NCI-H1436 treated with DMSO at 0.1 percent for 48 hours (cell line): ENCODE measurements around the gene VEZF1.
A peak's percentile ranks its signal among the peaks of the same experiment; 100 is the strongest.

ENCODE experiments used
- DNase-seq: peaks from one replicate; lab custom pipeline; 2025; lab: John Stamatoyannopoulos, UW

Gene VEZF1

DNA sequence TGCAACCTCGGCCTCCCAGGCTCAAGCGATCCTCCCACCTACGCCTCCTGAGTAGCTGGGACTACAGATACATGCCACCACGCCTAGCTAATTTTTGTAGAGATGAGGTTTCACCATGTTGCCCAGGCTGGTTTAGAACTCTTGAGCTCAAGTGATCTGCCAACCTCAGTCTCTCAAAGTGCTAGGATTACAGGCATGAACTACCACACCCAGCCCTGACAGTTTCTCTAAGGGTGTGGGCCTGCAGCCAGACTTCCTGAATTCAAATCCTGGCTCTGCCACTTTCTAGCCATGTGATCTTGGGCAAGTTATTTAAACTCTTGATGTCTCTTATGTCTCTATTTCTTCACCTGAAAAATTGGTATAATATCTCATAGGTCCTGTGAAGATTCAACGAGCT is 38.4 kb downstream of the VEZF1 start:
- no peak for DNase-seq

- no peak for DNase-seq
Measured at GRCh38 chr17:57948555-57949420, 39.3 kb downstream of the VEZF1 start.

- DNase-seq = no peak
Measured at GRCh38 chr17:57948169-57948554, 39.9 kb downstream of the VEZF1 start.

DNA sequence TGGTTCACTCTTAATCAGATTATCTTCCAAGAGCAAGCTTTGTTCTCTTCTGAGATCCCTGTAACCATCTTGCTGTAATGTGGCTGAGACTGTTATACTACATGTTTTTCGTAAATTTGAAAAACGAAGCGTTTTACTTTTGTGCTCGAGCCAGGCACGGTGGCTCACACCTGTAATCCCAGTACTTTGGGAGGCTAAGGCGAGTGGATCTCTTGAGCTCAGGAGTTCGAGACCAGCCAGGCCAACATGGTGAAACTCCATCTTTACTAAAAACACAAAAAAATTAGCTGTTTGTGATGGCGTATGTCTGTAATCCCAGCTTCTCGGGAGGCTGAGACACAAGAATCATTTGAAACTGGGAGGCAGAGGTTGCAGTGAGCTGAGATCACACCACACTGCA is 40.7 kb downstream of the VEZF1 start:
- no peak for DNase-seq

DNA sequence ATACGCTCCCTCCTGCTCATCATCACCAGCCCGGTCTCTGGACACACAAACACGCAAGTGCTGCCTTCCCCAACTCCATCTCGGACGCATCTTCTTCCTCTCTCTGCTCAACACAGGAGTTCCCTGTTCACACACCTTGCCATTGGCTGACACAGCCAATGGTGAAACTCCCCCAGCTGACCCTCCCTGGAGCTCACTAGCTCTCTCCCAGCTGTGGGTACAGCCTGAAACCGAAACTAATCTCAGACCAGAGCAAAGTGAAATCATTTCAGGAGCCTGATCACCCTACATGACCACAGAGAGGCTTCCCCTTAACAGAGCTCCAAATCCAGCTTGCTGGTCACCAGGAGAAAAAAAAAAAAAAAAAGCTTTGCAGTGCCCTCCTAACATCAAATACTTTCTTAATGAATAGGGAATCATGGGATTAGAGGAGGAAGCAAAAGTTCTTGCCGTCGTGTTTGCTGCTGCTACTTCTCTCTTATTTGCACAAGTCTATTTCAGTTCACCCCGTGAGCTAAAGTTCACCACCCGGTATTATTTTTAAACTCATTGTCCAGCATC is 41.2 kb downstream of the VEZF1 start:
- DNase-seq = peak; percentile 24

DNA sequence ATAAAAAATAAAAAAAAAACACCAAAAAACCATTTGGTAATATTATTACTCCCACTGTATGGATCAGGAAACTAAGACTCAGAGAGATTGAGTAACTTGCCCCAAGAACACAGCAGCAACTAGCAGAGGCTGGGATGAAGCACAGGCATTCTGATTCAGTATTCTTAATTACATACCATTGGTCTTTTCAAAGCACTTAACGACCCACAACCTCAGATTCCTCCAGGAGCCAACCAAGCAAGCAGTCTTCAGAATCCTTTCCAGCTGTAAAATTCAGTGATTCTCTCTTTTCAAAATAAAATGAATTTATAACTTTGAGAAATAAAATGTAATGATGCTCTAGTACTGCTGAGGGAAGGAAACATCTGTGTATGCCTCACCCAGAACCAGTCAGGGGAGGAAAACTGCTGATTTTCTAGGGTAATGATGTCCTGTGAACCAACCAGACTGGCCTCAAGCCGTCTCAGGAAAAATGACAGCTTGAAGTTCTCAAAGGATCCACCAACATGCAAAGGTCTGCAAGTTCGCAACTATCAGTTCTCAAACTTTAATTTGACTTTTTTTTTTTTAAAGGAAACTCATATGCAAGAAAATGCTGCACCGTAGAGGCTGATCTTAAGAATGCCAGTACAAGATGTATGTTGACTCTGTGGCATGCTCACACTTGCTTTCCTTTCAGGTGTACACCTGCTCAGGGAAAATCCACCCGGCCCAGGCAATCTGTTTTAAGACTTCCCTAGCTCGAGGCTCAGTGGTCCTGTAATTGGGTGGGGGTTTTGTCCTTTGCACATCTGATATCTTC is 41.9 kb downstream of the VEZF1 start:
- DNase-seq = no peak

DNA sequence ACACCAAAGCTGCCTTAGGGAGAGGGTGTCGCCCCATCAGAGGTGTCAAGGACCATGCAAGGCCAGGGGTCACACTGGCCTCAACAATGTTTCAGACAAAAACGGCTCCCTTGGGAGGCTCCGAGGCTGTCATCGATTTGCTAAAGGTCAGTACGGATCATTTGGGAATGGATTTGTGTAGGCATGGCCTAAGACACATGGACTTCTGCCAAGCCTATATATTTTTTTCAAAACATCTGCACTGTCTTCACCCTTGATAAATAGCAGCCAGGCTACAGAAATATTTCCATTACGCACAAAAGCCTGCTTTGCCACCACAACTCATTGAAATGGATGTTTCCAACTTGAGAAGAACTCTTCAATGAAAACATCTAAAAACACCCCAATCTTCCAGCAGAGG is 43.1 kb downstream of the VEZF1 start:
- no peak for DNase-seq

DNA sequence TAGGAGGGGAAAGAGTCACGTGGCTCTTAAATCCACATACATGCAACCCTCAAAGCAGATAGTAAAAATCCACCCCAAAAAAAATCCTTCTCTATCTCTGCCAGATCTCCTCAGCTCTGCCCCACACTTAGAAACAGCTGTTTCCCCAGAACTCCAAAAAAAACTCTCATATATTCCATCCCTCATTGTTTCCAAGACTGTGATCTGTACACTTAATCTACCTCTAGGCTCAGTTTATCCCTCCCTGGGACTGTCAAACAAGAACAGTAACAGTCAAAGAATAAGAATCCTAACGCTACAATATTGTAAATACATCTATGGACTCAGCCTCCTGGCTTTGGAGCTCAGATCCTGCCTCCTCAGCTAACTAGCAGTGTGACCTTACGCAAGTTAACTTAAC is 44.4 kb downstream of the VEZF1 start:
- DNase-seq = no peak

GRCh38 chr17:57943140-57943539 is 44.9 kb downstream of the VEZF1 start:
- DNase-seq = no peak

DNA sequence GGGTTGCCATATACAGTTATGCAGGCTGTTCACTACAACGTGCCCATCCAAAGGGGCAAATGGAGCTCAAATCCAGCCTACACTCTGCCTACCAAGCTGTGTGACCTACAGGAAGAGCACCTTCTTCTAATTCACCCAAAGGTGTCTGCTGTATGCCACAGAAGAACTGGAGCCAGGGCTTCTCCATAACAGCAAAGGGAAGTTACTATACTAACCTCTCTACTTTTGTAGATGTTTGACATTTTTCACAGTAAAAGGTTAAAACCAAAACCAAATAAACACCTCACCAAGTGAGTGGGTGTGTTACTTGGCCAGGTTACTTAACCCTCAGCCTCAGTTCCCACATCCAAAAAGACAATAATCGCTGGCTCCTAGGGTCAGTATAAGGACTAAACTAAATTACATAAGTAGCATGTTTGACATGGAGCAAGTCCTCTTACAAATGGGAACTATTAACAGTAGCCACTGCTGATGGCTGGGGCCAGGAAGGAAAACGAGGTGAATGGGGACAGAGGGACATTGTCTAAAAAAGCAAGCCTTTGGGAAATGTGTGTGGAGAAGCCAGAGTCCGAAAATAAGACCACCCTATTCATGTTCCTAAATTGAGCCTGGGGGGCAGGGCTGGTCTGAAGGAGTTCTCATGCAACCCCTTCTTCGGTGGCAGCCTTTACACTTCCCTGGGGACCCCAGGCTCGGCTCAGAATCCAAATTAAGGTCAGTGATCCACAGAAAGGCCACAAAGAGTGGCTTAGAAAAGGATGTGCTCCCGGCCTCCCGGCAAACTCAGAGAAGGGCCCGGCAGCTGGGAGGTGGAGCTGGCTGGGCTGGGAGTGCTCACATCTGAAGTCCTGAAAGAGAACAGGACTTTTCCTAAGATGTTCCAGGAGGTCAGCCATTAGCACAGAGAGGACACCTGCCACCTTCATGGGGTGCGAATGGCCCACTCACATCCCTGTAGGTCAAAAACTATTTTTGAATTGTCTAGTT is 46.4 kb downstream of the VEZF1 start:
- no peak for DNase-seq

DNA sequence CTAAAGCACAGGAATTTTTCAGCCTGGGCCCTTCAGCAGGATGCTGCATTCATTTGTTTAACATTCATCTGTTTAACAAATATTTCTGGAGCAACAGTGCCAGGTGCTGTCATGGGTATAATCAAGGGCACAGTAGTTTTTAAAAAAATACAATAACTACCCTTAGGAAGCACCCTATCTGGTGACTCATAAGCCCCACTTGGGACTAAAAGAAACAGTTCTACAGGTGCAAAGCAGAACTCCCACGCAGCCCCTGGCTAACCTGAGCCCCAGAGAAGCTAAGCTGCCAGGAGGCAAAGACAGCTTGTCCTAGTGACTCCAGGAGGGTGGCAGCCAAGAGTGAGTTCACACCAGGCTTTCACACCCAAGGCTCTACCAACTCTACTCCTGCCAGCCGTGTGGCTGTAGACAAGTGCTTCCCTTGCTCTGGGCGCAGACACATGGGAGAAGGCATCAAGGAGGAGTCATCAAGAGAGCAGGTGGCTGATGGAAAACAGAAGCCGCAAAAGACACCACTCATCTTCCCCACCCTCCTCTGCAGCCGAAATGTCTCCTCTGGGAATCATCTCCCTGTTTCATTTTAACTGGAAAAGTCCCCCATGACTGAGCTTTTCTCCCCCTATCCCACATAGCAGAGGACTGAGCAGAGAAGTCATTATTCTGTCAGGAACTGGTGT is 47.3 kb downstream of the VEZF1 start:
- peak; percentile 64 for DNase-seq

DNA sequence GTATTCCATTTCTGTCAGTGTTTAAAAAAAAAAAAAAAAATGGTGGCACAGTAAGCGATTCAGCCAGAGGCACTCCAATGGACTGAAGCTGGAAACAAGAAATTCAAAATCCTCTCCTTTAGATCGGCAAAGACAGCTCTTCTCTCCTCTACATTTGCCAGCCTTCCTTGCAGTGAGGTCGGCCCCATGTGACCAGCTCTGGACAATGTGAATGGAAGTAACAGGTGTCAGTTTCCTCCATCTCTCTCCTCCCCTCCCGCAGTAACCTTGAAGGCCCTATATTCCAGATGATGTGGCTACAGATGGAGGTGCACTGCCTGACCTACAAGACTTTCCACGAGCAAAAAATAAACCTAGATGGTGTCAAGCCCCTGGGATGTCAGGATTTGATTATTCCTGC is 47.8 kb downstream of the VEZF1 start:
- no peak for DNase-seq

DNA sequence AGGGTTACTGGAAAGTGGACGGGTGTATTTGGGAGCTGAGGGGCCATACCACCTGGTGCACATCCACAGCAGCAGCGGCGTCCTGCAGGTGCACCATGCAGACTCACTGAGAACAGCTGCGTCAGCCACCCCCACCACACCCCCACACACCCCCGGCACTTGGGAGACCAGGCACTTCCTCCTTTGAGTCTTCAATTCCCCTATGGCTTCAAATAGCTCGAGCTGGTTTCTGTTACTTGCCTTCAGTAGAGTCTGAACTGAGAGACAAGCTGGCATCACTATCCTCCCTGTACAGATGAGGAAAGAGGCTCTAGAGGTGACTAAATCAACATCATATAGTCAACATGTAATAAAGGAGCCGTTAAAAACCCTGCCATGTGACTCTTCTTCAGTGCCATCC is 48.3 kb downstream of the VEZF1 start:
- DNase-seq = peak; percentile 94

DNA sequence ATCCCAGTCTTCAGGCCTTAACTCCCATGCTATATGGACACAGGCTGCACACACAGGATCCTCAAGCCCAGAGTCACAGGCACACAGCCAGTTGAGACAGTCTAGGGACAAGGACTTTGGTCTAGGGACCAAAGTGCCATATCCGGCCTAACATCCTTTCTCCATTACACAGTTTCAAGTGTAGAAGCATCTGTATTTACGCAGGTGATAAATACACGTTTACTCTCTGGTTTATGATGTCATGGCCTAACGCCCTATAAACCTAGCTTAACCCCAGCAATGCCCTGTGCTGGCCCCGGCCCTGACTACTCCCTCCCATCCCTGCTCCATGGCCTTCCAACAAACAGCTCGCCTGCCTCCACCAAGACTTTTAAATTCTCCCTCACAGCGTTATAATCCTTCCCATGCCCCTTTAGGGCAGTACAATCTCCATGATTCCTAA is 50.0 kb downstream of the VEZF1 start:
- no peak for DNase-seq

DNA sequence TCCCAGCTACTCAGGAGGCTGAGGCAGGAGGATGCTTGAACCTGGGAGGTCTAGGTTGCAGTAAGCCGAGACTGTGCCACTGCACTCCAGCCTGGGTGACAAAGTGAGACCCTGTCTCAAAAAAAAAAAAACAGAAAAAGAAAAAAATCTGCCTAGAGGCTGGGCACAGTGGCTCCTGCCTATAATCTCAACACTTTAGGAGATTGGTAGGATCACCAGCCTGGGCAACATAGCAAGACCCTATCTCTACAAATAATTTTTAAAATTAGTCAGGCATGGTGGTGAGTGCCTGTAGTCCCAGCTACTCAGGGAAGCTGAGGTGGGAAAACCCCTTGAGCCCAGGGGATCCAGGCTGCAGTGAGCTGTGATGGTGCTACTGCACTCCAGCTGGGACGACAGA is 50.6 kb downstream of the VEZF1 start:
- DNase-seq = no peak

- no peak for DNase-seq
Measured at GRCh38 chr17:57935833-57936807, 51.9 kb downstream of the VEZF1 start.

GRCh38 chr17:57931488-57932137 is 56.4 kb downstream of the VEZF1 start:
- DNase-seq = no peak

DNA sequence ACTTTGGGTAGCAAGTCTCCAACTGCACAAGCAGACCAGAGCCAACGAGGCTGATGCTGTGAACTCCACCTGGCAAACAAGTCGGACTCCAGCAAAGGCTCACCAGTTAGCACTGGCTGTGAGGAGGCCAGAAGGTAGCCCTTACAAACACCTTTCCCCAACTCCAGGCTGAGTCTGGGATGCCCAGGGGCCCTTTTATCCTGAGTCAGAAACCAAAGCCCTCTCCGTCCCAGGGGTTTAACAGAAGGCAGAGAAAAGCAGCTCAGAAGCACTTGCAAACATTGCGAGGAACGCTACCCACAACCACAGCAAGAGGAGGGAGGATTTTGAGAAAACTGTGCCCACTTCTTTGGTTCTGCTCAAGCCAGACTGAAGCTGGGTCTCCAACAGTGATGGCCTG is 57.8 kb downstream of the VEZF1 start:
- no peak for DNase-seq

DNA sequence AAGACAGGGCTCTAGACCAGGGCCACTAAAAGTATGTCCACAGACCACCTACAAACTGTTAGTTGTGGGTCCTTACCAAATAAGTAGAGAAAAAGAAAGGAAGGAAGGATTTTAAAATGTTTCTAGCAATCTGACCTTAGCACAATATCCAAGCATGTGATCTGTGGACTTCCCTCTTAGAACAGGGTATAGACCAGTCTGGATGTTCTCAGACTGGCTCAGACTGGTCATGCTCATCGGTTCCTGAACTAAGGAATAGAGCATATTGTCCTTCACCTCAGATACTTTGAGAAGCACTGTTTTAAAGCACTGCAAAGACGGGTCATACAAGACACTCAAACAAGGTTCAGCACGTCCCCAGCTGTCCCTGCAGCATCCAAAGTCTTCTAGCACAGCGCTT is 58.7 kb downstream of the VEZF1 start:
- no peak for DNase-seq
